SHP77 treated with DMSO at 0.1 percent for 48 hours (cell line): ENCODE results near the gene JAK3.
"Not testable (repeated sequence)": the region's sequence is repeated elsewhere in the genome, so short reads cannot be mapped to it uniquely, and the experiment has no call there.

Experiments
- DNase-seq: peaks from one replicate; lab custom pipeline; 2025; lab: John Stamatoyannopoulos, UW

The JAK3 gene

DNA sequence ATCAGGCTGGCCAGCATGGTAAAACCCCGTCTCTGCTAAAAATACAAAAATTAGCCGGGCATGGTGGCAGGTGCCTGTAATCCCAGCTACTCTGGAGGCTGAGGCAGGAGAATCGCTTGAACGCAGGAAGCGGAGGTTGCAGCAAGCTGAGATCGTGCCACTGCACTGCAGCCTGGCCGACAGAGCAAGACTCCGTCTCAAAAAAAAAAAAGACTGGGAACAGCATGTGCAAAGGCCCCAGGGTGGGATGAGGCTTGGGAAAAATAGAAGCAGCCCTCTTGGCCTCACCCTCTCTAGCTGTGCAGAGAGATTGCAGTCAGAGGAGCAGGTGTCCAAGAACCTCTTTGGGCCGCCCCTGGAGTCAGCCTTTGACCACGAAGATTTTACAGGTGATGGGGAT is 69.9 kb downstream of the JAK3 start:
- DNase-seq: not testable (repeated sequence)

DNA sequence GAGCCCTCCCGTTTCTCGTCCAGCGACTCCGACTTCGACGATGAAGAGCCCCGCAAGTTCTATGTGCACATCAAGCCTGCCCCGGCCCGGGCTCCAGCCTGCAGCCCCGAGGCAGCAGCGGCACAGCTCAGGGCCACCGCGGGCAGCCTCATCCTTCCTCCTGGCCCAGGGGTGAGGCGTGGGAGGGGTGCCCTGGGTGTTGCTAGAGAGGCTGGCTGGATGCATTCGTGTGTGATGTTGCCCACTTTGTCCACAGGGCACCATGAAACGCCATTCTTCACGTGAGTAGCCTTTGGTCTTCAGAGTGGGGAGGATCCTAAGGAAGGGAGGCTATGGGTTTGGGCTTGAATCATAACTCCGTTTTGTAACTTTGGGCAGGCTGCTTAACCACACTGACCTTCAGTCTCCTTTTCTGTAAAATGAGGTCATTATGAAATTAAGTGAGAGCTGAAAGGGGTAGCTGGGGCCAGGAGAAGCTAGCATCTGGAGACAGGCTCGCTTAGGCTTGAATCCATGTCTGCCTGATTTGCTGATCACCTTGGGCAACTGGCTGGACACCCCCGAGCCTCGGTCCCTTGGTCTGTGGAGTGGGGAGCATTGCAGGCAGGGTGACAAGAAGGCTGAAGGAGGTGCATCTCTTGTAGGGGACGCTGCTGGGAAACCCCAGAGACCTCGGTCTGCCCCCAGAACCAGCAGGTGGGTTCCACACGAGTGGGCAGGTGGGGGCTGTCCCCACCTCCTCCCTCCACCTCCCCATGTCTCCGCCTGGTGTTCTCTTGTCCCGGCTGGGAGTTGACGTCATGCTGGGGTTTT is 71.6 kb downstream of the JAK3 start:
- no peak for DNase-seq

- no peak for DNase-seq
Observed at GRCh38 chr19:17775245-17775927, 72.4 kb downstream of the JAK3 start.
